ENCODE measurements around the gene BAG3.

The BAG3 gene

DNA sequence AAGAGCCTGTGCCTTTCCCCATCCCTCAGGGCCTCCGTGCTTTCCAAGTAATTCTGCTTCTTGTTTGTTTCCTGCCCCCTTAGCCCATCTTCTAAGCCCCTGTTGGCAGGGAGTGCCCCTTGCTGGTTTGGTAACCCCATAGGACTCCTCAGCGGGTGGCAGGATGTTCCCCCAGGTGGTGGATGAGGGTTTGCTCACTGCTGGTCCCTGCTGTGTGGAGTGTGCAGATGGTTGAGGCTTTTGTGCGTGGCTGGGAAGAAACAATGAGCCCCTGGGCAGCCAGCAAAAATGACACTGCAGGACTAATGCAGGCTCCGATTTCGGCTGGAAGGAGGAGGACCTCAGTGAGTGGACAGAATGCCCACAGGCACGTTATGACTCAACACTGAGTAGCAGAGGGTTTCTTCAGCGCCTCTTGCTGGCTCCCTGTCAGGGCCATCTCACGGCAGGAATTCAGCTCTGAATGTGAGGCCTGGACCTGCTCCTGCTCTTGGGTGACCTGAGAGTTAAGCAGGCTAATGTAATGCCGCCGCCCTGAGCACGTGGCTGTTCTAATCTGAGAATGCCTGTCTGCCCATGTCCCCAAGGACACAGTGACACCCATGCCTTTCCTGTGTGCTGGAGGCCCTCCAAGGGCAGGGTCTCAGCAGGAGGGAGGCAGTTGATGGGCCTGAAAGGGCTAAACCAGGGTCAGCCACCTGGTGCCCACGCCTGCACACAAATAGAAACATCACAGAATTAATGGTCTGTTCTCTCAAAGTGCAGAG is 16.6 kb downstream of the BAG3 start:
- DNase-seq (ENCODE audit: low spot score), result peak; percentile 96

- DNase-seq (ENCODE audit: low spot score), result no peak
These were observed 17.3 kb downstream of the BAG3 start for GRCh38 chr10:119668461-119668860.

DNA sequence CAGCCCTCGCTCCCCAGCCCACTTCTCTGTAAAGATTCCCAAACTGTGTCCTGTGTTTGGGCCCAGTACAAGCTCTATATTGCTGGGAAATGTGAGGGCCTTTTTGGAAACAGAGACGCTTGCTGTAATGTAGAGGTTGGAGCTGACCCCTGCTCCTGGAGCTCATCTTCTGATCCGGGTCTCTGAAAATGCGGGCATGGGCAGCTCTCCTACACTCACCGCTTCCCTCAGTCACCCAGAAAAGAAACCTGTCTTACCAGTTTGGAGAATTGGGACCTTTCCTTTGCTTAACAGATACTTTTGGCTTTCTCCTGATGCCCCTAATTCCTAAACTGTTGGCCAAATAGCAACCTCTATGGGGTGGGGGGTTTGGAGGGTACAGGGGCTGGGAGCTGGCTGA is 18.2 kb downstream of the BAG3 start:
- no peak for DNase-seq (ENCODE audit: low spot score)

DNA sequence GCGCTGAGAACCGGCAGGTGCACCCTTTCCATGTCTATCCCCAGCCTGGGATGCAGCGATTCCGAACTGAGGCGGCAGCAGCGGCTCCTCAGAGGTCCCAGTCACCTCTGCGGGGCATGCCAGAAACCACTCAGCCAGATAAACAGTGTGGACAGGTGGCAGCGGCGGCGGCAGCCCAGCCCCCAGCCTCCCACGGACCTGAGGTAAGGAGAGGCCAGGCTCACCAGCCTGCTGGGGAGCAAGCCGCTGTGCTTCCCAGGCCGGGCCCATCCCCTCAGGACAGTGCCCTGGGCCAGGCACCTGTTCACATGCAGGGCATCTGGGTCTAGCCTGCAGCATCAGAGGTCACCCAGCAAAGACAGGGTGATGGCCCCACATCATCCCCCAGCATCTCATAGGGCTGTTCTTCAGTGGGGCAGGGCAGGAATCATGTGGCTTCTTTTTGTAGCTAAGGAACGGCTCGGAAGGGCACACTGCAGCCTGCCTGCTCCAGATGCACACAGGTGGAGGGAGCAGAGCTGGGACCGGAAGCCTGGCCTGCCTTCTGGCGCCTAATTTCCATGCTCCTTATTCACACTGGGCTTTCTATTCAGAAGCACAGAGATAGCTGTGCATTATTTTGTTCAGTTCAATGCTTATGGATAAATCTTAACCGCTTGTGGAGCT is 18.9 kb downstream of the BAG3 start:
- DNase-seq (ENCODE audit: low spot score), result no peak

DNA sequence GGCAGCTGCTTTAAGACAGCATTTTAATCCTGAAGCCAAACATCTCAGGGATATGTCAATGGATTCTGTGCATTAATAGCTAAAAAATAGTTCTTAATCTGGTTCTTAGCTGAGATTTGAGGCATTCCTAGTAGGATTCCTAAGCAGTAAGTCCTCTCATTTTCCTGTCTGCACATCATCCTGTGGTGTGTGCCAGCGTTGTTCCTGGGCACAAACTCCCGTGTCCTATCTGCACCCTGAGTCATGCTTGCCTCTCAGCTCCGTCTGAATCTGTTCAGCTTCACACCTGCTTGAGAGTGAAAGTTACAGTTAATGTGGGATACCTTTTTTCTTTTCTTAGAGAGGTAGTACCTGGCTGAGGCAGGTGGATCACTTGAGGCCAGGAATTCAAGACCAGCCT is 19.5 kb downstream of the BAG3 start:
- peak; percentile 27 for DNase-seq (ENCODE audit: low spot score)

GRCh38 chr10:119671381-119671780 is 20.2 kb downstream of the BAG3 start:
- DNase-seq (ENCODE audit: low spot score), result no peak

DNA sequence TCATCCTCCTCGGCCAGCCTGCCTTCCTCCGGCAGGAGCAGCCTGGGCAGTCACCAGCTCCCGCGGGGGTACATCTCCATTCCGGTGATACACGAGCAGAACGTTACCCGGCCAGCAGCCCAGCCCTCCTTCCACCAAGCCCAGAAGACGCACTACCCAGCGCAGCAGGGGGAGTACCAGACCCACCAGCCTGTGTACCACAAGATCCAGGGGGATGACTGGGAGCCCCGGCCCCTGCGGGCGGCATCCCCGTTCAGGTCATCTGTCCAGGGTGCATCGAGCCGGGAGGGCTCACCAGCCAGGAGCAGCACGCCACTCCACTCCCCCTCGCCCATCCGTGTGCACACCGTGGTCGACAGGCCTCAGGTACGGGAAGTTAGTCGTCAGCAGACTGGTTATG is 21.1 kb downstream of the BAG3 start:
- DNase-seq (ENCODE audit: low spot score), result no peak

GRCh38 chr10:119673271-119673670 is 22.1 kb downstream of the BAG3 start:
- no peak for DNase-seq (ENCODE audit: low spot score)

- DNase-seq (ENCODE audit: low spot score), result no peak
These were observed 24.4 kb downstream of the BAG3 start for GRCh38 chr10:119675483-119676170.

DNA sequence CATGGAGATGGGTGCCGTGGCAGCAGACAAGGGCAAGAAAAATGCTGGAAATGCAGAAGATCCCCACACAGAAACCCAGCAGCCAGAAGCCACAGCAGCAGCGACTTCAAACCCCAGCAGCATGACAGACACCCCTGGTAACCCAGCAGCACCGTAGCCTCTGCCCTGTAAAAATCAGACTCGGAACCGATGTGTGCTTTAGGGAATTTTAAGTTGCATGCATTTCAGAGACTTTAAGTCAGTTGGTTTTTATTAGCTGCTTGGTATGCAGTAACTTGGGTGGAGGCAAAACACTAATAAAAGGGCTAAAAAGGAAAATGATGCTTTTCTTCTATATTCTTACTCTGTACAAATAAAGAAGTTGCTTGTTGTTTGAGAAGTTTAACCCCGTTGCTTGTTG is 25.9 kb downstream of the BAG3 start:
- DNase-seq (ENCODE audit: low spot score), result no peak

DNA sequence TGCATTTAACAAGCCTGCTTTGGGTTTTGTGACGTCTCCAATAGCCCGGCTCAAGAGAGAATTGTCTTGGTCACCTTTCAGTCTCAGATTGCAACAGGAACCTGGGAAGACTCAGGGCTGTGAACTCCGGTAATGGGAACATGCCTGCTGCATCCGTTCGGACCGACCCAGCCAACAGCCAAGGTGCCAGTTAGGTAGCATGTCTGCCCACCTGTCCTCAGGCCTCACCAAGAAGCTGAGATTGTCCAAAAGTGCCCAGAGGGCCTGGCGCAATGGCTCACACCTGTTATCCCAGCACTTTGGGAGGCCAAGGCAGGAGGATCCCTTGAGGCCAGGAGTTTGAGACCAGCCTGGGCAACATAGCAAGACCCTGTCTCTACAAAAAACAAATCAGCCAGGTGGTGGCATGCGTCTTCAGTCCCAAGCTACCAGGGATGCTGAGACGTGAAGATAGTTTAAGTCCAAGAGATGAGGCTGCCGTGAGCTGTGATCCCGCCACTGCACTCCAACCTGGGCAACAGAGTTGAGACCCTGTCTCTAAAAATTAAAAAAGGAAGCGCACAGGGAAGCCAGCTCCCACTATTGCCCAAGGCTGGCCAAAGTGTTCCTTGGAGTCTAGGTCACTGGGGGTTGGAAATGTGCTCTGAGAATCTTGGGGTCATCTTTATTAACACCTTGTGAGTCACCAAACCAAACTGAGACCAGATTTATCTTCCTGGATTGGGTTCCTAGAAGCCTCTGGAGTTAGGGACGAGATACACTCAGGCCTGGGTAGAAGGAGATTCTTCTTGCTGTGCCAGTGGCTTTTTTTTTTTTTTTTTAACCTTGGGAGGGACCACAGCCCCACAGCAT is 26.9 kb downstream of the BAG3 start:
- no peak for DNase-seq (ENCODE audit: low spot score)

DNA sequence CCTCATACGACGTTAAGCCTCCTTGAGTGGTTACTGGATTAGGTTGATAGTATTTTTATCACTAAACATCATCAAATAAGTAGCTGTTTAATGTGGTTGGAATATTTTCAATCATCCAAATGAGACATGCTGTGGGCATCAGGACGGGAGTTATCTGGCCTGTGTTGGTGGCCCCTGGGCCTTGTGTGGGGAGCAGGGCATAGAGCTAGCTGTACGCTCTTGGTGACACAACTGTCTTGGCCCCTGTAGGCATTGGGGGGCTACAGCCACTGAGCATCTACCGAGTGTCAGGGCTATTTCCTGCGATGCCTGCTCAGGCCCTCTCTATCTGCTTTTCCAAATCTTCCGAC is 28.3 kb downstream of the BAG3 start:
- no peak for DNase-seq (ENCODE audit: low spot score)

GRCh38 chr10:119680050-119680449 is 28.9 kb downstream of the BAG3 start:
- DNase-seq (ENCODE audit: low spot score), result peak; percentile 42

DNA sequence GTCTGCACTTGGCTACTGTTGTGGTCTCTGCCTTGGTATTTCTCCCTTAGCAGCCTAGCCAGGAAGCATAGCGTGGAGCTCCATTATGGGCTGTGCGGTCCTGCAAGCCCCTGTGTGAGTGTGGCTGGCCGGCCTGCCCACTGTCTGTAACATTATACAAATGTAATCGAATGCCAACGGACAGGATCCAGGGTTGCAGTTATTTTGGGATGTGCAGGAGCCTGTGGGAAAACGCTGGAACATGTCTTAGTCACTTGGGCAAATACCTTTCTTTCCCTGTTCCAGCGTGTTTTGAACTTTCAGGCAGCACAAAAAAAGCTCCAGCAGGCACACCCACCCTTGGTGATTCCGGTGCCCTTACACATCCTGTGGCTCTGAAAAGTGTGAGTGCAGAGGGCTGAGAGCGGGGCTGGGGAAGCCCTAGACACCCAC is 29.5 kb downstream of the BAG3 start:
- DNase-seq (ENCODE audit: low spot score), result no peak

DNA sequence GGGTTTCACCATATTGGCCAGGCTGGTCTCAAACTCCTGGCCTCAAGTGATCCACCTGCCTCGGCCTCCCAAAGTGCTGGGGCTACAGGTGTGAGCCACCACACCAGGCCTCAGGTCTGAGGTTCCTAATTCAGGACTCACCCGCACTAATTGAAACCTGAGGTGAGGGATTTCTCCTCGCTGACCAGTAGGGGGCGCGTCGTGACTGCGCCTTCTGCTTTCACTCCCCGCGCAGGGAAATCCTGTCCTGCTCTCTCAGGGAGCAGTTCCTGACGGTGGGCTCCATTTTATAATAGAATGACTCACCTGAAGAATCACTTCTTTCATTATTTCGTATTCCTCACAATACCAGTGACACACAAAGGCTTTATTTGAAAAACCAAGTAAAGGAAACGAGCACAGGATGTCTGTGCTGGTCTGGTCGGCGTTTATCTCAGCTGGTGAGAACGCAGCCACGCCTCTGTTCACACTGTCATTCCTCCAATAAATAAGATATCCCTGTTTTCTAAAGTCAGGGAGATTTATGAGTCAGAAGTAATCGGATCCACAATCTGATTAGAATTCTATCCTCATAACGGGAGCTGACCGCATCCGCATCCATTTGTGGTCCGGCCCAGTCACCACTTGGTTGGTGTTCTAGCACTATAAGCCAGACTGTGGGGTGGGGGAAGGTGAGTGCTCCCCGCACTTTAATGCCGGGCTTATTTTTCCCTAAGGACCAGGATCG is 35.4 kb downstream of the BAG3 start:
- peak; percentile 88 for DNase-seq (ENCODE audit: low spot score)

GRCh38 chr10:119687192-119688032 is 36.2 kb downstream of the BAG3 start:
- no peak for DNase-seq (ENCODE audit: low spot score)

- DNase-seq (ENCODE audit: low spot score), result no peak
These were observed 36.9 kb downstream of the BAG3 start for GRCh38 chr10:119688033-119688508.

- DNase-seq (ENCODE audit: low spot score), result no peak
These were observed 37.9 kb downstream of the BAG3 start for GRCh38 chr10:119689016-119689580.

DNA sequence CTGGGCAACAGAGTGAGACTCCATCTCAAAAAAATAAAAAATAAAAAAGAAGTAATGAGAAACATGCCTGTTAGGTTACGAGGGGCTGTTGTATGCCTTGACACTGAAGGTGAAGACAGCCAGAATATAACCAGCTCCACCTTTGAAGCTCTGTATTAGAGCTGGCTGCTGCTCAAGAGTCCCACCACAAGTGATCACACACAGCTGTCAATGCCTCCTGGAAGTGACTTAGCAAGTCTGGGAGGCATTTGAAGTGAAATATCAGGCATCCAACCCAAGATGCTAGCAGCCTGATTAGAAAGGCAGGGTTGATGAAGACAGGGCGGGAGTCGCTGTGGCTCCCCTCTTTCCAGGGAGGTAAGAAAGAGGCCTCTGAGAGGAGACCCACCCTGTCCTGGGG is 40.5 kb downstream of the BAG3 start:
- DNase-seq (ENCODE audit: low spot score), result no peak

DNA sequence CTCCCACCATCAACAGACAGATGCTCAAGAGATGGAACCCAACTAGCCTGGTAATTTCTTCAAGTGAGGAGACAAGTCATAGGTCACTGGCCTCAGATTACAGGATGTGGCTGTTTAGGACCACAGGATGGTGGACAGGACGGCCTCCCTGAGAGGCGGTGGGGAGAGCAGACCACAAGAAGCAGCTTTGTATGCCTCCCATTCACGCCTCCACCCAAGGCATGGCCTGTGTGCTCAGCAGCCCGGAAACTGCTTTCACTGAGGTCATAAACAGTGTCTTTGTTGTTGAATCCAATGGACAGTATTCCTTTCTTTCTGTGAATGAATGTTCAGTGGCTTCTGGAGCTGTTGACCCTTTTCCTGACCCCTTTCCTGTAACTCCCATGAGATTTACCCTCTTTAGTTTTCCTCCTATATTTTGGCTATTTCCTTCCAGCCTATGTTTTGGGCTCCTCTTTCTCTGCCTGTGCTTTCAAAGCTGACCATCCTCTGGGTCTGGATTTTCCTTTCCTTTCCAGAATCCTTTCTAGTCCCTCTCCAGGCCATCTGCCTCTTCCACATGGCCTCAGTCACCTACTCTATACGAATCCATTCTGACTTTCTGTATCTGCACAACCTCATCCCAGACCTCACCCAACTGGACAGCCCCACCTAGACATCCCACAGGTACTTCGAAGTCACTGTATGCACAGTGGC is 42.2 kb downstream of the BAG3 start:
- no peak for DNase-seq (ENCODE audit: low spot score)
